NCI-H1048 (cell line): Measurements from ENCODE around the gene THOC1.

Experiments
- DNase-seq: peaks from one replicate; lab custom pipeline; 2025; lab: John Stamatoyannopoulos, UW

Gene THOC1

DNA sequence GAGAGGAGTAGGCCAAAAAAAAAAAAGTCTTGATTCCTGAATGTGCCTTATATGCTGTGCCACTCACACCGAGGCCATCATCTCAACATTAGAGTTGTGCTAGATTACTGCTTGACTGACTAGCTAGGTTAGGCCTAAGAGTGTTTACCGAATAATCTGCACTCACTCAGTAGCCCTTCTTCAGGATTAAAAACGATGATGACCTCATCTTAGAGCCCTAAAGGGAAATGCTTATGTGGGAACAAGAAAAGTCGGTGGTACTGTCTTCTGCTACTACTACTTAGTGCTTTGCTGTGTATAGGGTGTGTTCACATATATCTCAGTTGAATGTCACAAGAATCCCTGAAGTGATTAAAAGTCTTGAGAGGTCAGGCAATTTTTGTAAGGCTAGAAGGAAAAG, 54.3 kb downstream of the THOC1 start:
- no peak for DNase-seq

DNA sequence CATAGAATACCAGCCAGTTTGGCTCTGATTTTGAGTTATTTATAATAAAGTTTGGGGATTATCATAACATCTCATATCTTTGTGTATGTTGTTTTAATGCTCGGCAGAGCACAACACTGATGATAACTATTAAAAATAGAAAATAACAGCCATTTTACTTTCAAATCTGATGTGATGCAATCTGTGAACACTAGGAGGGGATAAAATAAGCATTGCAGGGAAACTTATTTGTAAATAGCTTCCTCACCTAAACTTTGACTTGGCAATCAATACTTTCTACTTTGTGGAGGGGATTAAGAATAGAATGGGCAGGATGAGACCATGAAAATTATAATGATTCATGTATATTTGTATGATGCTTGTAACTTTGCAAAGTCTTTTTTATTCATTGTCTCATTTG, 55.1 kb downstream of the THOC1 start:
- no peak for DNase-seq

DNA sequence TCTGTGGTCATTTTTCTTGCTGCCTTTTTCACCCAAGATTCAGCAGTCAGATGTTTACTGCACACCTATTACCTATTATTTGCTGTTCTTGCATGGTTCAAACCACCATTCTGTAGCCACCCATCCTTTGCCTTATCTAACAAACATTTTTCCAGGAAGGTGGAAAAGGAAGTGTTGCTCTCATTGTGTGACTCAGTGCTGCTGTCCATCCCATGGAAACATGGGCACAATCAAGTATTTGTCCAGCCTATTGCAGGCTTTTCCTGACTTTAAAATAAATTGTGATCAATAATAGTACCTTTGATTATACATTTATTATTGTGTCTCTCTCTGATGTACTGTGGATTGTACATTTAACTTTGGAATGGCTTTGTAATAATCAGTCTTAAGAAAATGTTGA, 56.3 kb downstream of the THOC1 start:
- no peak for DNase-seq

DNA sequence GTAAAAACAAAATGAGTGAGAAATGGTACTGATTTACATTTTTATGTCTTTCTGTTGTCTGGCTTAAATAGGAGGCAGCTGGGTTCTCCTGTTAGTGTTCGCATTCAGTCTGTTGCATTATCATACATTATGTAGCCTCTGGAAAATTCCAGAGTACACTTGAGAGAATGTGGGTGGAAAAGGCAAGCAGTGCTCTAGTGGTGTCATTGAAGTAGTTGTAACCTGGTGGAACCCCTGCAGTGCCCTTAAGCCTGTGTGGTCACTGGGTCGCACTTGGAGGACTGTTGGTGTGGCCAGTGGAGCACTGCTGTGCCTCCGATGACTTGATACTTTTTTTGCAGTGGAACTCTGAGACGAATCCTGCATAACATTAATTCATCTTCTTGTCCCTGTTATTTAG, 57.1 kb downstream of the THOC1 start:
- no peak for DNase-seq

DNA sequence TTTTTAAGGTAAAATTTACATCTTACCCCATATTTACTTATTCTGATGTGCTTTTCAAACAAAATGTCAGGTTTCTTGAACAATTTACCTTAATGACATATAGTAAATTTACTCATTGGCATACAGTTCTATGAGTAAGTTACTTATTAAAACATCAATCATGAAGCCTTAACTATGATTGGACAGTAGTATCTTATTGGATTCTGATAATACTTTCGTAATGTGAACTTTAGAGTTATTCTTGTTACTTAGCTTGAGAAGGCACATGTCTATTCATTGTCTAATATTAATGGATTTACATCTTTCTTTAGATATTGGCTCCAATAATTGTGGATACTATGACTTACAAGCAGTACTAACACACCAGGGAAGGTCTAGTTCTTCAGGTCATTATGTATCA, 57.8 kb downstream of the THOC1 start:
- DNase-seq, result no peak

DNA sequence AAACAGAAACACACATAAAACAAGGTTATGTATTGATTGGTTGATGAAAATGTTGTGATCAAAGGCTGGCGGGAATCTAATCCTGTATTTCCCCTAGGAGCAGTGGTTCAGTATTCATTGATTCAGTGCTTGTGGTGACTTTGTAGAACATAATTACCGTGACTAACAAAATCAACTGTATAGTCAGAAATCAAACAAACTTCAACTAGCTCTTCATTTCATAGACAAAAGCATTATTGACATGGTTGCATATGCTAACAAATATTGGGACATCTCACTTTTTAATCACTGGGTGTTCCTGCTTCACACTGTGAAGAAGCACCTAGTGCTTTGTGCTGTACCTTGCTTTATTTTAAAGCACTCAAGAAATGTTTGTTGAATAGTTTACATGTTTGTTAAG, 68.1 kb downstream of the THOC1 start:
- DNase-seq, result no peak

DNA sequence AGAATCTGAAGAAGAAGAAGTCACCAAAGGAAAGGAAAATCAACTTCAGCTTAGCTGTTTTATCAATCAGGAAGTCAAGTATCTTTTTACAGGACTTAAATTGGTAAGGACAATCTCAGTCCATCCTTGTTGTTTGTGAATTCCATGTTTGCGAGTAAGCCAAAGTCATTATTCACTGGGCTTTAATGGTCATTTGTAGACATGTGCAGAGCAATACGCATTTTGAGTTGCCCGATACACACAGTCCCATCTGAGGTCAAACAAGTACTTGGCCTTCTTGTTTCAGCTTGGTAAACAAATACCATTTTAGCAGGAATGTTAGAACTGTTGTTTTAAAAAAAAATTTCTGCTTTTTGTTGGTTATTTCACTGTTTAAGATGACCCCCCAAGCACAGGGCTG, 68.6 kb downstream of the THOC1 start:
- no peak for DNase-seq

DNA sequence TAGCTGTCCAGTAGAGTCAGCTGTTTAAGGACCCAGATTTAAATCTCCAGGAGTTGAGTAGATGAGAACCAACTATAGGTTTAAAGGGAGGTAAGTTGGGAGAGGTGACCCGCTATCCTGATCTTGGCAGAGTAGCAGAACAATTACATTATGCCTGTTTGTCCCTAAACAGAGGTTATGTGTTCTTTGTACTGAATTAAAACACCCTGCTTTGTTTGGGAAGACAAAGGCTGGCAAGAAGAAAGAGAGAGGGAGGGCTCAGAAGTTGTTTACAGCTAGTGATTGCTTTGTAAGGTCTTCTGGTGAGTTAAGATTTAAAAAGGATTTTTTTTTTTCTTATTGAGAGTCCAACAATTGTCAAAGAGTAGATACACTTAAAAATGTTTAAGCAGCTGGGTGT, 72.2 kb downstream of the THOC1 start:
- DNase-seq, result no peak

DNA sequence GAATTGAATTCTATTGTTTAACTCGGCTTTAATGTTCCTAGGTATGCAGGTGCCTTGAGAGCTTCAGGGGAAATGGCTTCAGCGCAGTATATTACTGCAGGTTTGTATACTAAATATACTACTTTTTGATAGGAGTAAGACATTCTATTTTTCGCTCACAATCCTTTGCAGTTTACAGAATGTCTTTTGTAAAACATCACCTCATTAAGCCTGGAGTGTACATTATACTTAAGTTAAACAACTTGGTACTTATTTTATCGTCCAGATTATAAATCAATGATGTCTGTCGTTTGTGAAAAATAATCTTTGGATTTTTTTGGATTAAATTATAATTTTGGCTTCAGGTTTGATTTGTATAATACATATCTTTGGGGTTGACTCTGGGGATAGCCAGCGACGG, 75.0 kb downstream of the THOC1 start:
- DNase-seq, result no peak

DNA sequence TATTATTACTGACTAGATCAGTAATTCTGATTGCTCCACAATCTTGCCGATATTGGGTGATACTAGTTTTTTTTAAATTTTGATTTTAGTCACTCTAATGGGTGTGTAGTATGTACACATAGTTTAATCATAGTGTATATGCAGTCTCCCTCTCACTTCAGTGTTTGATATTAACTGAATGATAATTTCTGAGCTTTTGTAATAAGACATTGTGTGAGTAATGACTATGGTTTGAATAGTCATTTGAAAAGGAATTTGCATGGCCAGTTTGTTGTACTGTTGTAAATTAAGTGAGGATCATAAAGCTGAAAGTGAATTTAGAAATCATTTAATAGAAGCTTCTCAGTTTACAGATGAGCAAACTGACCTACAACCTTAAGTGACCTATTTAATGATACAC, 76.1 kb downstream of the THOC1 start:
- no peak for DNase-seq

DNA sequence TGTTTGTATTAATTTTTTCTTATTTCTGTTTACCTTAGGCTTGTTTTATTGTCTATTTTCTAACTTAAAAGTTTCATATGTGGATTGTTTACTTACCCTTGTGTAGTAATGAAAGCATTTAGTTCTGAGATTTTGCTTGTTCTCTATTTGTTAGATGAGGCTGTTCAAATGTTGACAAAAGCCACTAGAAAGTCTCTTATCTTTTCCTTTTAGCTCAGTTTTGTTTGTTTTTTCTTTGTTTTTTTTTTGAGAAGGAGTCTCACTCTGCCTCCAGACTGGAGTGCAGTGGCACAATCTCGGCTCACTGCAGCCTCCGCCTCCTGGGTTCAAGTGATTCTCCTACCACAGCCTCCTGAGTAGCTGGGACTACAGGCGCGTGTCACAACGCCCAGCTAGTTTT, 78.6 kb downstream of the THOC1 start:
- no peak for DNase-seq

DNA sequence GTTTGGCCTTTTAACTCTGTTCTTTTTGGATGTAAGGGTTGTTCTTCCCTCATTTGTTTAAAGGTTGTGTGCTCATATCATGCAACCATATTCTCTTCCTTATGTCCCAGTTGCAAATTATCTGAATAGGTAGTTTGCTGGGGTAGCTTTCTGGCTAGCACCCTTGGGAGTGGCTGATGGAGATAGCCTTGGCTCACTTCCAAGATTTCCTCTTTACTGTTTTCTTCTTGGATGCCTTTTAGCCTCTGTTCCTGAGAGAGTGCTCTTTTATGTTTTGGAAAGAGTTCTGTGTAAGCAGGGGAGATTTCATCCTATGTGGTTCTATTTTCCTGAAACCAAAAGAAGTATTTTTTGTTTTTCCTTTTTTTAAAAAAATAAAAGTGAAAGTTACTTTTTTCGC, 84.1 kb downstream of the THOC1 start:
- DNase-seq, result no peak

DNA sequence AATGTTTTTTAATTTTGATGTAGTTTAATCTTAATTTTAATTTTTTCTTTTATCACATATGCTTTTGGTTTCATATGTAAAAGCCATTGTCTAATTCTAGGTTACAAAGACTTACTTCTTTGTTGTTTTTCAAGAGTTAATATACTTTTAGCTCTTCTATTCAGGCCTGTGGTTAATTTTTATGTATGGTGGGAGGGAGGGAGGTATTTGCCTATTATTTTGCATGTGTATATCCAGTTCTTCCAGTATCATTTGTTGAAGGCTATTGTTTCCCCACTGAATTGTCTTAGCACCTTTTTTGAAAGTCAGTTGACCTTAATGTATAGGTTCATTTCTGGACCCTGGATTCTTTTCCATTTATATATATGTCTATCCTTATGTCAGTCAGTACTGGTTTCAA, 86.1 kb downstream of the THOC1 start:
- DNase-seq, result no peak

DNA sequence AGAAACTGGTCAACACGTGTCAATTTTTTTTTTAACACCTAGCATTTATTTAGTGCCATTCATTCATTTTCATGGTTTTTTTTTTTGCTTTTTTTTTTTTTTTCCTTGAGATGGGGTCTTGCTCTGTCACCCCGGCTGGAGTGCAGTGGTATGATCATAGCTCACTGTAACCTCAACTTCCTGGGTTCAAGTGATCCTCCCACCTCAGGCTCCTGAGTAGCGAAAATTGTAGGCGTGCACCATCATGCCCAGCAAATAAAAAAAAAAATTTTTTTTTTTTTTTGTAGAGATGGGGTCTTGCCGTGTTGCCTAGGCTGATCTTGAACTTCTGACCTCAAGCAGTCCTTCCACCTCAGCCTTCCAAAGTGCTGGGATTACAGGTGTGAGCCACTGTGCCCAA, 88.3 kb downstream of the THOC1 start:
- no peak for DNase-seq

DNA sequence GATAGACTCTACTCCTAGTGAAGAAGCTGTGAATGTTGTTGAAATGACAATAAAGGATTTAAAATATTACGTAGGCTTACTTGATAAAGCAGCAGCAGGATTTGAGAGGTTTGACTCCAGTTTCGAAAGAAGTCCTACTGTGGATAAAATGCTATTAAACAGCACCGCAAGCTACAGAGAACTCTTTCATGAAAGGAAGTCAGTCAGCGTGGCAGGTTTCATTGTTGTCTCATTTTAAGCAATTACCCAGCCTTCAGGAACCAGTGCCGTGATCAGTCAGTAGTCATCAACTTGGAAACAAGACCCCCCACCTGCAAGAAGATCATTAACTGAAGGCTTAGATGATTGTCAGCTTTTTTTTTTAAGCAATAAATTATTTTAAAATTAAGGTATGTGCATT, 95.5 kb downstream of the THOC1 start:
- no peak for DNase-seq
